ENCODE measurements around the gene TMEM63C.
"Not testable (repeated sequence)": the region's sequence is repeated elsewhere in the genome, so short reads cannot be mapped to it uniquely, and the experiment has no call there.

The TMEM63C gene

DNA sequence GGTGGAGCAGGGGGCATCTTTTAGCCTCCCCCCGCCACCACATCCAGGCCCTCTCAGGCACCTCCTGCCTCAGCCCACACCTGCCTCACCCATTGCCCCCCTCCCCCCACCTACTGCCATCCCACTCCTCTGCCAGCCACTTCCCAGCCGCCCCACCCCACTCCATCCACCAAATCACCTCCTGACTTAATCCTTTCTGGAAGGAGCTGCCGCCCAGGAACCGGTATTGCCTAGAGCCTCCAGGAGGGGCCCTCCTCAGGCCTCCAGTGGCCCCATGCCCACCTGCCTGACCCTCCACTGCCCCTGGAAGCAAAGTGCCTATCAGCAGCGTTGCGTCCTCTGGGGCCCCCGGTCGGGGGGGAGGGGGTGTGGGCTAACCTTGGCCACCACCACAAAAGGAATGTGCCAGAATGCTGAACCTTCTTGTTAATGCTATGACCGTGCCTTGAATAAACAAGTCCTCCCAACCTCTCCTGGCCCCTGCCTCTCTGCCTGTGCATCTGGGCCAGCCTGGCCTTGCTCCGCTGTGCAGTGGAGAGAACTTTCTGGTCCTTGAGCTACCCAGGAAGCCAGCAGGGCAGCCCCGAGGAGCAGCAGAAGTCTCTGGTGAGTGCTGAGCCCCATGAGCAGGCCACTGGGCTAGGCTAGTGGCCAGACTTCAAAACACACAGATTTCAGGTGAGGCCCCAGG, 77.6 kb downstream of the TMEM63C start:
- DNase-seq = no peak

DNA sequence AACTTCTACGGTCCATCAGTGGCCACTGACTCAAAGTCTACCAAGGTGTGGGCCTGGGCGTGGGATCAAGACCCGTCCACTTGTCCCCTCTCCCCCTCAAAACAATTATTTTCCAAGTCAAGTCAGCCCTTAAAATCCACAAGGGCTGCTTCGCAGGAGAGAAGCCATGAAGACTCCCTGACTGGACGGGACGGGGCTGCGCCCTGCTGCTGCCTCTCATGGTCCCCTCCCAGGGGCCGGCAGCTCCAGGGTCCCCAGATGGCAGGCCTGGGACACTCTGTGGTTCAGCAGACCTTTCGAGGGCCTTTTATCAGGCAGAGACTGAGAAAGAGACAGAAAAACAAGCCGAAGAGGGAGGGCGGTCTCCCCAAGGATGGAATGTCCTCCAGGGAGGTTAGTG, 78.6 kb downstream of the TMEM63C start:
- DNase-seq = no peak

DNA sequence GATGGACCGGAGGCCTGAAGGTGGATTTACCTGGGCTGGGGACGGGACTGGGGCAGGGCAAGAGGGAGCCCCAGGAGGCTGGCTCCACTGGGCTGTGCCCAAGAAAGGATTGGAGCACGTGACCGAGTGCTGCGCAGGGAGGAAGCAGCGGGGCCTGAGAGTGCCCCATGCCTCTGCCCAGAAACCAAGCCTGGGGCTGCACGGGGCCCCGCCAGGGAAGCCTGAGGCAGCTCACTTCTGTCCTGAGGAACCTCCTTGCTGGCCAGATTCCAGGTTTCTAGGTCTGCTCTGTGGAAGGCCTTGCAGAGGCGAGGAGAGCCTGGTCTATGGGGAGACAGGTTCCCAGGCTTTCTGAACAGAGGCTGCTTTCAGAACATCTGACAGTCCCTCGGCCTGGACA, 79.0 kb downstream of the TMEM63C start:
- DNase-seq = peak; percentile 21

DNA sequence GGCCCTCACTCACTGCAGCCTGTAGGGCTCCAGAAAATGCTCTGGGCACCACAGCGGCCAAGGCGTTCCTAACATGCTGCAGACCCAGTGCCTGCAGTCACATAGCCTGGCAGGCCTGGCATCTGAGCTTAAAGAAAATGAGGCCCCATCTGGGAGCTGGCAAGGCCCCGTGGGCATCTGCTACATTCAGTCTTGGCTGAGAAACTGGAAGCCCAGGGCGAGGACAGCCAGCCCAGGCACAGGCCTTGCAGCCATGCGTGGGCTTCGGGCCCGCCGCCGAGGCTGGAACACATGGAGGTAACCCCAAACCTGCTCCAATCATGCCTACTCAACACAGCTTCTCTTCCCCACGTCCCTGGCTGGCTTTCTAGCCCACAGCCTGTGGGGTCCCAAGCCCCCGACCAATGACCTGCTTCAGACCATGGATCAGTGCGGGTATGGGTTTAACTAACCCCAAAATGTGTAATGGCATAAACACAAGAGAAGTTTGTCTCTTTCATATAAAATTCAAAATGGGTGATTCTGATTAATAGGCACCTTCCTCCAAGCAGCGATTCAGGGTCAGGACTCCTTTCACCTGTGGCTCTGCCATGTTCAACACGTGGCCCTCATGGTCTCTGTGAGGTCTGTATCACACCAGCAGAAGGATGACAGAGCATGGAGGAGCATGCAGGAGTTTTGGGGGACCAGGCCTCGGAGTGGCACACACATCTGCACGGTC, 83.0 kb downstream of the TMEM63C start:
- DNase-seq = no peak

DNA sequence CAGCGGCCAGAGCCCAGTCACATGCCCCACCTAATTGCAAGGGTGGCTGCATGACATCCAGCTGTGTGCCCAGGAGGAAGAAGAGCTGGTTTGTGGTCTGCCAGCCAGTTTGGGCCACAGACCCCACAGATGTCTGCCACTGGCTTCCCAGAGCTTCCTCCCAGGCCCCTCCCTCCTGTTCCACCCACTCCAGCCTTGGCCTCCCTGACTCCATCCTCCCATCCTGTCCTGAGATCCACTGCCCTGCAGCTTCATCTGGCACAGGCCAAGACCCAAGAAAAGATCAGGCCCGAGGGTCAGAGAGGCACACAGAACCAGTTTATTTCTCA, 83.6 kb downstream of the TMEM63C start:
- DNase-seq = no peak

DNA sequence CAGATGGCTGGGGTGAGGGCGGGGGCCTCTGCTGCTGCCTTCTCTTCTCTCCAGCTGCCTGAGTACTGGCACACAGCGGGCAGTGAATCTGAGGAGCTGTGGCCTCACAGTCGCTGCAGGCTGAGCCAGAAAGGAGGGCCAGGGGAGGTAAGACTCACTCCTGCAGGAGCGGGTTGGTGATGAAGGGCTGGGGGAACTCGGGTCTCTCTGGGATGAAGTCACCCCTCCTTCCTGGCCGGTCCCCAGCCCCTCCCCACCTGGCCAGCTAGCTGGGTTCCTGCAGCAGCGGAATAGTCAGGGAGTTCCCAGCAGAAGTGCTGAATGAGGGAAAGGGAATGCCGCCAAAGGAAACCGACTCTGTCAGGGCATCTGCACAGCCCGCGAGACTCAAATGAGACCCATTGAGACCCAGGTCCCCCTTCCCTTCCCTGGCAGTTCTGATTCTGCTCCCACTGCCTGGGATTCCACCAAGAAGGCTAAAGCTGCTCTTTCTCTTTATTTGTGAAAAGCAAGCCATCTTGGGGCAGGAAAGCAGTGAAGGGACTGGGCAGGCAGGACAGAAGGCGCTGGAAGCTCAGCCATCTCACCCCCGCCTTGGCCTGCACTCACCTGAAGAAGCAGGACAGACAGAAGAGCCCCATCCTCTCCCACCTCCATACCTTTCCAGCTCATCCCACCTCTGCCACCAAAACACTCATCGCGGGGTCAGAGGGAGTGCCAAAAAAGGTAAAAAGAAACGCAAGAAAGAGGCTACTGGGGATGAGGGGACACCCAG, 84.2 kb downstream of the TMEM63C start:
- no peak for DNase-seq

DNA sequence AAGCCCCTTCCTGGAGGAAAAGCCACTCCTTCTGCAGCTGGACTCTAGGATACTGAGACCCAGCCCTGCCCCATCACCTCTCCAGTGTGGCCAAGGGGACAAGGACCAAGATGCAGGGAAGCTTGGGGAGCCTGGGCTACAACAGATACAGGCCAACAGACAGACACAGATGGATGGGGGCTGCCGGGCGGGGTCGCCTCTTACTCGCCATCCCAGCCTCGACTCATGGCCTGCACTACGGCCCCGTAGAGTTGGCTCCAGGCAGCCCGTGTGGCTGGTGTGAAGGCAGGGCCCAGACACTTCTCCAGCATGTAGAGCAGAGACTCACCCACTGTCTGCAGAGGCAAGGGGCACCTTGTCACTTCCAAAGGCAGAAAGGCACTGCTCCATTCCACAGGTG, 84.7 kb downstream of the TMEM63C start:
- no peak for DNase-seq

DNA sequence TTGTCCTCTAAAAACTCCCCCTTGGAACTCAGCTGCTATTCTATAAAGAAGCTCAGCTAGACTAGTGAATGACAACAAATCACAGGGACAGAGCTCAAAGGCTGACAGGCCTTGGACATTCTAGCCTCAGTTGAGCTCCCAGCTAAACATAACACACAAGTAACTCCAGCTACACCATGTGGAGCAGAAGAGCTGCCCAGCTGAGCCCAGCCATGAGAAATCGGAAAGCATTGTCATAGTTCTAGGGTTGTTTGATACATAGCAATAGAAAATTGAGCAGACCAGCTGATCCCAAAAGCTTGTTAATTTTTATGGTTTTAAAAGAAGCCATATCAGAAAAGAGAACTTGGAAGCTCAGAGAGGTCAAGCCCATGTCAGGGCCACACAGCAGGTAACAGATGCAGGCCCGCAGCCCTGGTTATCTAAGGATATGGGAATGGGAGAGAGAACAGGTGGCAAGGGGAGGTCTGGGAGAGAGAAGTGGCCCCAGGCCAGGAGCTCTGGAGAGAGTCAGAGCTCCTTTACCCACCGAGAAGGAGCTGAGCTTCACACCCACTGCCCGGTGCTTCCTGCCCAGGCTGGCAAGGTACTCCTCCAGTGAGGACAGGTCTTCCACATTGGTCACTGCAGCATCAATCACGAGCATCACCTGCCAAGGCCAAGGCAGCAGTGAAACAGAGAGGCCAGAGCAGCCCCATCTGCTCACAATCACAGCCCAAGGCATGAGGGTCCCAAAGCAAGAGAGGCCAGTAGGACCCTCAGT, 86.5 kb downstream of the TMEM63C start:
- DNase-seq = no peak

DNA sequence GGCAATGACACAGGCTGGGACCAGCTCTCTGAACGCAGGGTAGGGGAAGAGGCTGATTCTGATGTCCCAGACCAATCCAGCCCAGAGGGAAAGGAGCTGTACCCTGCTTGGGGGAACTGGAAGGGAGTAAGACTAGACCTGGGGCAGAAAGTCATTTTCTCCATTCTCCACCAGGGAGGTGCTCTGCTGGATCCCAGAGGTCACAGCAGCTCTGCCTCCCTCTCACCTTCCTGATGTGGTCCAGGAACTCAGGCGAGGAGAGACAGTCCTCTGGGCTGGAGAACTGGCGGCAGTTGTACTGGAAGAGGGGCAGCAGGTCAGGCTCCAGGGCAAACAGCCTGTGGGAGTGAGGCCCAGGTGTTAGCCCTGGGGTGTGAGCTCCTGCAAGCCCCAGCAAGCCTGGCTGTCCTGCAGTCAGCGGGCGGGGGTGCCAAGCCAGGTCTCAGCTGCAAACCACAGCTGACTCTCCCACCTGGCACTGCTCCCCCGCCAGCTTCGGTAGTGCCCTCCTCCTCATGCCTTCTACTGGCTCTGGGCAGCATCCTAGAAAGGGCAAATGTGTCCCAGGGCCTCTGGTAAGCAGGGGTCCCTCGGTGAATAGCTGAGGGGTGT, 87.5 kb downstream of the TMEM63C start:
- DNase-seq = no peak

DNA sequence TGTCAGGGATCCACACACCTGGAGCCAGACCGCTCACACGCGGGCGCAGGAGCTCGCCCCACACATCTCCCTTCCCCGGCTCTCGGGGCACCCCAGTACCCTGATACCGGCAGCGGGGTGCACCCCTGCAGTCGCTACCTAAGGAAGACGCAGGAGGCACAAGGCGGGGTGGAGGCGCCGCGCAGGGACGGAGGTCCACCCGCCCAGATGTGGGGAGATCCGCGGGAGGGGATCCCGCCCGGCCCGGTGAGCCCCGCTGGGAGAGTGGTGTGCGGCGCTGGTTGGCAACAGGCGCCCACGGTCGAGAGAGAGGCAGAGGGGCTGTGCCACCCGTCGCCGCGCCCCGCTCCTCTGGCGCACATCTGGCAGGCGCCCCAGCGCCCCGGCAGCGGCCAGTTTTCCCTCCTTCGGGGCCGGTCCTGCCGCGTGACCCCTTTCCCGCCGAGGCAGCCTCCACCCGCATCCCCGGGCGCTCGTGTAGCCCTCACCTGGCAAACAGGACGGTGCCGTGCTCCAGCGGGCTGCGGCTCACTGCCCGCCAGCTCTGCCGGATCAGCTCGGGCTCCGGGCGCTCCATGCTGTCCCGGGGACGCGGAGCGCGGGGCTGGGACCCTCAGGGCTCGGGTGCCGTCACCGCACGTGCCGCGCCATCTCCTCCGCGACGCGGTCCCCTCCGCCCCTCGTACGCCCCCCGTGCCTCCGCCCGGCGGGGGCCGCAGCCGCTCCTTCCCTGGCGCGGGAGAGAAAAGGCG, 88.9 kb downstream of the TMEM63C start:
- DNase-seq = no peak

DNA sequence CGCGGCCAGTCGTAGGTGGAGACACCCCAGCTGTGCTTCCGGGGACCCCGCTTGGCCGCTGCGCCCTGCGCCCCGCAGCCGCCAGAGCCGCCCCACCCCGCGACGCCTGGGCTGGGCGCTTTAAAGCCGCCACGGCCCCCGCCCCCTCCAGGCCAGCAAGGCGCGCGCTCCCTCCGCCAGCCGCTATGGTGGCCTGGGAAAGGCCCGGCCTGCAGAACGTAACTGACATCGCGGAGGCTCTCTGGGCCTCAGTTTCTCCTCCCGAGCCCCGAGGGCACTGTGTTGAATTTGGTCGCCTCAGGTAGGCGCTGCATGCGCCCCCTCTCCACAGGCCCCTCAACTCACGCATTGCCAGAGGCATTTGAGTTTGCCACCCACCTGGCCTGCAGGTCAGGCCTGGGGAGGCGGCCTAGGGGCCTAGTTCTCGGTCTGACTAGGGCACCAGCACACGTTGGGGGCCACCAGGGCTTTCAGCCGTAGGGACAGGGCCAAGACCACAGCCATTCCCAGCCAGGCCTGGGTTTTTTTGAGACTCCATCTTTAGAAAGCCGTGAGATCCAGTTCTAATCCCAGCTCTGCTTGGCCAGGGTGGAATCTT, 89.6 kb downstream of the TMEM63C start, which contains the start of gene NGB:
Gene NGB, minus strand, starts transcription at position 94 of the 598 bp plus-strand sequence. CDS start 269 bp downstream, outside the sequence.
- no peak for DNase-seq

DNA sequence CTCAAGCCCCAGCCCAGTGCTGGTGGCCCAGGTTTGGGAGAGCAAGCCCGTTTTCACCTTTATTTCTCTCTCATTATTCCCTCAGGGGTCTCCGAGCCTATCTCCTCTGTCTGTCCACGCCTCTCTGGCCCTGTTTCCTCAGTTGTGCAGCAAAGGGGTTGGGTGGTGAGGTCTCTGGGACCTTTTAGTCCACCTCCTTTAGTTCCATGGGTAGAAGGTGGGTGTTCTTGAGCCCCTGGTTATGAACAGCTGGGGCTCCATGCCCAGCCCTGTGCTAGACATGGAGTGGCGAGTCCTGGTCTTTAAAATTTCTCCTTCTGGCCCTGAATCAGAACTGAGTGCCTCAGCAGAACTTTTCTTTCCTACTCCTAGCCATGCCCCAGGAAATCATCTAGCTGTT, 90.7 kb downstream of the TMEM63C start:
- DNase-seq = no peak

DNA sequence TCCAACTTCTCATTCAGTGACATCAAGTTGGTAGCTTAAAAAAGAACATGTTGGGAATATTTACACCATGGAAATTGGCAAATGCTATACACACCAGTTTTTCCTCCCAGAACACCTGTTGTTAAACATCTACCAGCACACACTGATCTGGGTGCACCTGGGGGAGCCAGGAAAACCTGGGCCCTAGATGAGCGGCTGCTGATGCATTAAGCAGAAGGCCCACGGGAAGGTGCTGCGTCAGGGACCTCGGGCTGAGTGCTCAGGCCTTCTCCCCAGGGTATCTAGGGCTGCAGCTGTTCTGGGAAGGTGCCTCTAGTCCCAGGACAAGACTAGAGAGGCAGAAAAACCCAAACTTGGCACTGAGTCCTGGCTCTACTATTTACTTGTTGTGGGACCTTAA, 92.2 kb downstream of the TMEM63C start:
- no peak for DNase-seq

DNA sequence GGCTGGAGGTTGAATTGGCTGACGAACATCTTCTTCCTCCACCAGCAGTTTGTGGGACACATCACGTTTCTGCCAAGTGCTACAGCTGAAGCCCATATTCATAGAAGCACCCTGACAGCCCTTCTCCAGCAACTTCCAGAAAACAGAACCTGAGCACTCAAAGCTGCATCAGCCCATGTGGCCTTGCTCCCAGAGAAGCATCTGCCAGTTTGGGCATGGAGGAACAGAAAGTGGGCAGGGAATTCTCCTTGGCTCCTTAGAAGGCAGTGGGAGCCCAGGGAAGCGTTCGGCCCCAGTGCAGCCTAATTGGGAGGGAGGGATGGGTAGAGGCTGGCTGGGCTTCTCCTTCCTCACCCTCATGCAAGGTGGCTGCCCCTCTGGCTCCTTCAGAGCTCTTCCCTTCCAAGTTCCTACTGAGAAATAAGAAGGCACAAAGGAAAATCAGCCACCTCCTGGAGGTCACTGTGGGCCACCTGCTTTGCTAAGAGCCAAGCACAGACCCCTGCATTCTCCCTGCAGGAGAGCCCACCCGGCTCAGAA, 93.5 kb downstream of the TMEM63C start:
- no peak for DNase-seq

DNA sequence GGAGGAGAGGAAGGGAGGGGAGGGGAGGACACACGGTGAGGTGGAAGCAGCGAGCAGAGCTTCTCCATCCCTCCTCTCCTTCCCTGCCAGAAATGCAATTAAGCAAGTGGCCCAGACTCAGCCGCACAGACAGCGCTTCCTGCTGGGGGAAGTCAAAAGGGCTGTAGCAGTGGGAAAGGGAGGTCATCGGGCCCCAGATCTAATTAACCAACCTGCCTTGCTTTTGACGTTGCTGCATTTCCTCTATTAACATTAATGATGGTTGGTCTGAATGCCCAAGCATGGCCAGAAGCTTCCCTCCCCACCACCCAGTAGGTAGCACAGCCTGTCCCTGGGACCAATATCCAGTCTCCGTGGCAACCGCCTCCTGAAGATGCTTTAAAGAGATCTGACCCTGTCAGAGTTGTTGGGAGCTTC, 94.0 kb downstream of the TMEM63C start:
- no peak for DNase-seq

DNA sequence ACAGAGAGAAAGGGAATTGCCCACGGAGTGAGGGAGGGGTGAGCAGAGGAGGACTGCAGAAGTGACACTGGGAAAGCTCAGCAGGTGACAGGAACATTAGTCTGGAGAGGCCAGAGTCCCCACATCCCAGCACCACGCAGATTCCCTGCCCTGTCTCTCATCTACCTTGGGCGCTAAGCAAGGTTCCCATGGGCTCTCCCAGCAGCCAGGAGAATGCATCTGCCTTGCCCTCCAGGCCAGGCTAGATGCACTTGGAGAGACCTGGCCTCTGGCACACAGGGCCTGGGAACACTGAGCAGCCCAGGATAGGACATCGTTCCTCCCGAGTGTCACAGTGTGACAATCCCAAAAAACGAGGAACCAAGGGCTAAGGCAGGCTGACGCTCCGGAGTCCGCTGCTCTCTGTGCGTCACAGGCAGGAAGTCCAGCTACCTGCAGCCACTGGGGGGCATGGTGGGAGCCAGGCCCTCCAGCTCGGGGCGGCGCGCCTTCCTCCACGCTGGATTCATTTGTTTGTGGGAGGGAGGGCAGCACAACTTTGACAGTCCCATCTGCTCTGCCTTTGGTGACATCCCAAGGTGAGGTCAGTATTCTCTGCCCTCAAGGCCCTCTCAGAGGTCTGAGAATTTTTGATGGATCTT, 94.8 kb downstream of the TMEM63C start:
- DNase-seq = no peak

DNA sequence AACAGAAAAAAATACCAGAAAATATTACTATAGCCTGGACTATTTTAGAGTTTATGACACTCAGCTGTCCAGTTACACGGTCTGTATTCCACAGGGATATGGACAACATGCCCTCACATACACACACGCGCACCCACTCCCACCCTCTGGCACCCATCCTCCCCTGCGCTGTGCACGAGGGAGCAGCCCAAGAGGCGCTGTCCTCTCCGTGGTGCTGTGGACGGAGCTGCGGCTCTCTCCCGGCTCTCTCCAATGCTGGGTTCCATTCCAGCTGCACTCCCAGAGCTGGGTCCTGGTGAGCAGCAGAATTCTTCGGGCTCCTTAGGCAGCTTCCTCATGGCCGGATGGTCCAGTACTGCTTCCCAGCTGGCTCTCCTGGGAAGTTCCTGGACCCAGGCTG, 95.4 kb downstream of the TMEM63C start:
- no peak for DNase-seq

DNA sequence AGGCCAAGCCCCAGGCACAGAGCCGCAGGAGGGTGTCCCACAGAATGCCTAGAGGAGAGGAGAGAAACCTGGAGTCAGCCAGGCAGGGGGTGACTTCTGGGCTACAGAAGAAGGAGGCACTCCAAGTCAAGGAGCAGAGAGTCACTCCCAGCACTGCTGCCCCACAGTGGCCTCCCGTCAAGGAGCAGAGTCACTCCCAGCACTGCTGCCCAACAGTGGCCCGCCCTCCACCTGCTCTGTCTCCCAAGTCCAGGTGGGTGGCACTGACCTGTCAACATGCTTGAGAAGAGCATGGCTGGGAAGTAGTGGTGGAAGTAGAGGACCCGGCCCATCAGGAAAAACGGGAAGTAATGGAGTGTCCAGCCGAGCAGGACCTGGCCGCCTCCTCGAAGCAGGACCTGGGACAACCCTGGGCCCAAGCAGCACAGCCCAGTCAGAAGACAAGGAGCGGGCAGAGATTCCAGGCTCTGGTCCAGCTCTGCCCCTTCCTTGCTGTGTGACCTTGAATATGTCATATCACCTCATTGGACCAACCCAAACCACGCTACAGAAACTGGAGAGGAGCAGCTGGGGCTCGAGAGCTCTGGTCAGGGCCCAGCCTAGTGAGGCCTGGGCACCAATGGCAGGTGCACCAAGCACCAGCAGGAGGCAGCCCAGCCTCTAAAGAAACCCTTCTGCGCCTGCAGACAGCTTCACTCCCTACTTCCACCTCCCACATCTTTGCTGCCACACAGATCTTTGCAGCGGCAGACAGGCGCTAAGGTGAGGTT, 97.0 kb downstream of the TMEM63C start:
- DNase-seq = no peak

DNA sequence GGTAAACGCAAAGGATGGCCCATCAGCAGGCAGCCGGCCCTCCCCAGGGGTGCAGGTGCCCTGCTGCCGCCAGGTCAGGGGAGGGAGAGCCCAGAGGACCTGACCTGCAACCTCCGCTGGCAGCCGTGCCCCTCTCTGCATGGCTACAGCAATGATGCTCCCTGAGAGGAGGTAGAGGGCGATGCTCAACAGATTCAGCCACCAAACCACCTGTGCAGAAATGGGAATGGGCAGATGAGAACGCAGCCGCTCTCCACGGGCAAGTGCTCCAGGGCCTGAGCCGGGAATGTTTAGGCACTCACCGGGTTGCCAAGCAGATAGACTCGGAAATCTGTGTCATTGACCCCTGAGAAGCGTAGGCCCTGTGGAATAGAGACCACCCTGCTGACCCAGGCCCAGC, 98.1 kb downstream of the TMEM63C start:
- no peak for DNase-seq

DNA sequence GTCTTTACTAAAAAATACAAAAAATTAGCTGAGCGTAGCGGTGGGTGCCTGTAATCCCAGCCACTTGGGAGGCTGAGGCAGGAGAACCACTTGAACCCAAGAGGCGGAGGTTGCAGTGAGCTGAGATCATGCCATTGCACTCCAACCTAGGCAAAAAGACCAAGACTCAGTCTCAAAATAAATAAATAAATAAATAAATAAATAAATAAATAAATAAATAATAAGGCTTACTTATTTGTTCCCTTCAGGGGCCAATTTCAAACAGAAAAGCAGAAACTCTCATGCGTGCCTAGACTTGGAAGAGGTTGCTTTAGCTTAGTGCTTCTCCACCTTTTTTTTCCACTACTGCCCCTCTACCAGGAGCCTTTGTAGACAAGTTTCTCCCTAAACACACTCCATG, 99.3 kb downstream of the TMEM63C start:
- DNase-seq = not testable (repeated sequence)
